HG03439 (cell line): Measurements from ENCODE around the gene RPL36A.

Experiments used
- ATAC-seq: cut with Tn5 transposase; IDR thresholded peaks from one replicate; pipeline ENCODE4 v1.9.1; 2021; ENCODE audit warnings: mild to moderate bottlenecking, moderate library complexity; ENCODE audit not compliant: unreplicated experiment

The RPL36A gene

DNA sequence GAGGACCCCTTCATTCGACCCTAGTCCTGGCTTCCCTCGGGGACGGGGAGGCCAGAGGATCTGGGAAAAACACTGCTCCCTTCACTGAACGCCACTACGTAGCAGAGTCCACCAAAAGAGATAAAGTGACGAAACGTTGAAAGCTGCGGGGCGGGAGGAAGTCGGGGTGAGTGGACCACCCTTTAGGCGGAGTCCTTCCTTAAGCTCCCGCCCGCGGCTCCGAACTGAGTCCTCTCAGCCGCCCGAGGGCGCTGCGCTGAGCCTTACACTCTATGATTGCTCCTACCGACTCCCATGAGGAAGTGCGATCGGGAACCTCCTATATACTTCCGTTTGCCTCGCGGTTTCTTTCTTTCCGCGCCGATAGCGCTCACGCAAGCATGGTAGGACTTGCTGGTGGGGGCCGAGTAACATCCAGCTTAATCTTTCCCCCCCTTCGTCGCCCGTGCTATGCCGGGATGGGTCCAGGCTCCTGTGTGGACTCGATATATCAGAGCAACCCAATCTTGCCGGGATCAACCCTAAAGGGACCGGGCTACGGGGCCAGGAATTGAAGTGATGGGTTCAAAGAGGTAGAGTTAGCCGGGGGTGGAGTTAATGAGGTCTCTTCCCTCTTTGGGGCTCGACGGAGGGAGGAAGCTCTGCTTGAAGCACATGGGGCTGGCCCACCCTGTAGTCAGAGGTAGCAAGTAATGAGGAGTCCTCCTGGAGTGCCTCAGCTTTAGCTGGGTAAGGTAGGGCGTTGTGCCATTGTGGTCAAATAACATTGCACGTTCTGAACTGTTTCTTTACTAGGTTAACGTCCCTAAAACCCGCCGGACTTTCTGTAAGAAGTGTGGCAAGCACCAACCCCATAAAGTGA is at the start of gene RPL36A:
TSS of gene RPL36A (plus strand) at position 348 of the 862 bp plus-strand sequence. CDS start at position 381, 33 bp downstream.
- ATAC-seq = peak; percentile 73

DNA sequence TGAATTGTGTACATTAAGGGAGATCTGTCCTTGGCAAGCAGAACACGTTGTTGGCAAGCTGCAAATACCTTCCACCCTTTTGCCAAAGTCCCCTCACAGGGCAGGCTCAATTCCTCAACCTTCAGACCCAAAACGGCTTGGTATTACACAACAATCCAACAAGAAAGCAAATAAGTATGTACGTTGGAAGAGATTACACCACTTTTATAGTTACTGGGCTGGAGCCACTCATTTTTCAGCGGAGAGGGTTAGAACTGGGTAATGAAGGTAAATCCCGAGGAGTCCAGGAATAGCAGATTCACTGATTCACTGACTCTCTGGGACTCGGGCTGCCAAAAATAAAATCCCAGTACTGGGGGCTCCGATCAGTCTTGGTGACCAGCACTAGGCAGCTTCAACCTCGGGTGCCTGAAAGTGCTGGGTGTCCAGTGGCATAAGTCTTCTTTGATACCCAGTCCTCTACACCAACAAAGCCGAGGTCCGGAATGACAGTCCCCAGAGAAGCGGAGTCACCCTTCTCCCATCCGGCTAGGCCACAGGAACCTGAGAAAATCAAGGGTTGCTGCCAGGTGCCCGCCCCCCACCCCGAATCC is 42.9 kb upstream of the RPL36A start:
- peak; percentile 13 for ATAC-seq

DNA sequence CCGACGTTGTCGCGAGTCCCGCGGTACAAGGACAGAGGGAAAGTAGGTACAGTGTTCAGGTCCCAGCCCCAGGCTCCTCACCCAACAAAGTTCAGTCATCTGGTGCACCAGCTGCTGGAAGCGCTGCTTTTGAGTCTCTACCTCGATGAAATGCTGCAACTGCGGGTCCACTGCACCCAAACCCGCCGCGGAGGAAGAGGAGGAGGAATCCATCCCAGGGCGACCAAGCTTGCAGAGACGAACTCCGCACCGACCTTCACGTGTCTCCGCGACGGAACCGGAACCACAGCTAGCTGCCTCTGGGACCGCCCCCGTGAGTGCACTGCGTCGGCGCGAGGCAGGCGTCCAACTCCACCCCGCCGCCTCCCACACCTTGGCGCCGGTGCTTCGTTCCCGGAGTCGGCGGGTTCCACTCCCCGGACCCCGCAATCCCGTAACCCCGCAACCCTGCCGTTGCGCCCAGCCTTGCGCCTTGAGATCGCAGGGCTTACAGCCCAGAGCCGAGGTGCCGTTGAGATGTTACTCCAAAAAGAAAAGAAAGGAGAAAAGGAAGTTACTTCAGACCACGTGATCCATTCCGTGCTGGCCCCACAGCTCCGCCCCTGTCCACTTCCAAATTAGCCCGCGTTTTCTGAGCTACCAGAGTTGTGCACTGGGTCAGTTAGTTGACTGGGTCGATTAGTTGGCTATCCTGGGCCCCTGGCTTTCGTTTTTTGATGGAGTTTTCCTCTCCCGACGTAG is 42.2 kb upstream of the RPL36A start, which contains the start of gene TIMM8A:
TSS of gene TIMM8A (minus strand) at position 291 of the 741 bp plus-strand sequence. CDS start at position 213, 78 bp downstream.
- peak; percentile 98 for ATAC-seq

DNA sequence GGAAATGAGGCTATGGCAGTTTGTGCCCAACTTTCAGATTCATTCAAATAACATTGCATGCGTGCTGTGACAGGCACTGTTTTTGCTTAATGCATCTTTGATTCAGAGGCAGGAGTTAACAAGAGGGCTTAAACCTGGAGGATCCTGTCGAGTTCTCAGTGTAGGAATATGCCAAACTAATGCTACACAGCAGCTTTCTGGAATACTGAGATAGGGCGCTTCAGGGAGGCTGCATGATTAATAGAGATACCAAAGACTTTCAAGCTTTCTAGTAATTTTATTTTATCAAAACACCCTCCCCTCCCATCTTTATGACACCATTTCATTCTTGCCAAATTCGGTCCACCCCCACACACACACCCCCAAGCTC is 41.6 kb upstream of the RPL36A start:
- no peak for ATAC-seq

DNA sequence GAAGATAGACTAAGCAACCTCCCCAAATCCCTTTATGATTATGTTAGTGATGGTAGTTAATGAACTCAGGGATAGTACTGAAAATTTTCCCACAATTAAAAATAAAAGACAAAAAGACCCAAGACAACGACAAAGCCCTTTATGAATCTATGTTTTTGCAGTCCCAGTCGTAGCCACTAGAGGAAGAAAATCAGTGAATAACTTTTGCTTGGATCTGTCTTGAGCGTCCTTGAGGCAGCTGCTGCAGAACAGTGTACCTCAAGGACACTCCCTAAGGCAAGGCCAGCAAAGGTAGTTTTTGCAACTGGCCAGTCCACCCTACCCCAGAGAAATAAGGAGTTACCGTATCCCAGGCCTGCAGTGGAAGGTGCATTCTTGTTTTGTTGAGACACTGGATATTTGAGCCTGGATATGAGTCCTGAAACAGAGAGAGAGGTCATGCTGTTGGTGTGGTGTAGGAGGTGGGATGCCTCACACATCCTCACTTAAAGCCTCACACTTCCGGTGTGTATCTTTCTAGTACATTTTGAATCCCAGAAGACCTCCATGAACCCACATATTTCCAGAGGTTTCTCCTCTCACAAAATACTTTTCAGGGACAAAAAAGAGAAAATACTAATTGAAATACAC is 33.5 kb upstream of the RPL36A start:
- ATAC-seq = no peak

DNA sequence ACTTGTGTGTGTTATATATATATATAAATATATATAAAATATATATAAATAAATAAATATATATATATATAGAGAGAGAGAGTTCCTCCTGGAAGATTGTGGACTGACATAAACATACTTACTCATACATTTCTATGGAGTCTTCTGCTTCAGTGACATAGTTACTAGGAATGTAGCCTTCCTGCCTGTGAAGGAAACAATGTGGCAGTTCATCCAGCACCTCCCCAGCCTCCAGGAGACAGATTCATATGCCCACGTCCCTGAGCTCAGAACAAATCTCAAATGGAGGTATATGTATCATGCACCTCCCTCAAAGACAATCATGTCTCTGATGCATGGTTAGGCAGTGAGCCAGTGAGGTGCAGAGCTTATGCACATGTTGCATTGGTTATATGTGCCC is 30.8 kb upstream of the RPL36A start:
- ATAC-seq = no peak

DNA sequence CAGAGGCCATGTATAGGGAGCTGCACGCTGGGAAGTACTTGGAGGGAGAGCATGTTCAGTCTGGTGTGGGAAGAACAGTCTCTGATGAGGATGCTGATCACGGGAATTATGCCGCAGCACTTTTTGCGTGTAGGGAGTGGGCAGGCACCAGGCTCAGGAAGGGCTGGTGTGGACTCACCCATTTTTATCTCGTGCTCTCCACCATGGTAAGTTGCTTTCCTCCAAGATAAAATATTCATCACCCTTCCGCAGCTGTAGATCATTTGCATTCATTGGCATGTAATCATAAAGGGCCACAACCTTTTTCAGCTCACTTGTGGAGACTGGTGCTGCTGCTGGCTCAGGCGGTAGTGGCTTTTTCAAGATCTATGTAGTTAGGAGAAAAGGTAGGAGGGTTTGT is 30.4 kb upstream of the RPL36A start:
- no peak for ATAC-seq

DNA sequence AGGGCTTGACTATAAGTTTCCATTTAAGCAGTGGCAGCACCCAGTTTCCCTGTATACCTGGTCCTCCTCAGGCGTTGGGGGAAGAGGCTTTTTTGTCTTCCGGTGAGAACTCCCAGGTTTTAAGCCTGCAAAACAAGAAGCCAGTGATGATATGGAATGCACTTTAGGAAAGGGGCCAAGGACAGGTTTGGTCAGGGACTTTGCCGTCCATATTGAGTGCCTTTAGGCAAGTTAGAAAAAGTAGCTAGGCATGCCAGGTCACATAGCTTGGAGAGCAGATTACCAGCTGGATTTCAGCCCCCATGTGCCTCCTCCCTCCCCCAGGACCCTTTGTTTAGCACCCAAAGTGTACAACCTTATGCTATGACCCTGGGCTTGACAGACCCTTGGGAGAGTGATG is 28.7 kb upstream of the RPL36A start:
- ATAC-seq = no peak

DNA sequence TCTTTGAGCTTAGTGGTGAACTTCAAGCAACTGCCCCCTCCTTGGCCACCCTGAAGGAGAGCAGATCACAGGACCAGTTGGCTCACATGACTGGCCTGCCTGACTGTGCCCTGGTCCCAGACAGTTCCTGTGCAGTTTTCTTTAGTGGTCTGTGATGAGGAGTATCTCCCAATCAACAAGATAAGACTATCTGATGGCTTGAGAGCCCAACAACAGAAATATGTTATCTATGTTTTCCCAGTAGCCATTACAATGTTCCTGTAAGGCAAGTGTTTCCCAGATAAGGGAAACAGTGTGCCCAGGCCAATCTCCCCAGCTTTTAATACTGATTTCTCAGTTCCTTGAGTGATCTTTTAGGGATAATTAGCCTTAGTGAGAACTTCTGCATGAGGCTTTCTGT is 28.1 kb upstream of the RPL36A start:
- no peak for ATAC-seq

DNA sequence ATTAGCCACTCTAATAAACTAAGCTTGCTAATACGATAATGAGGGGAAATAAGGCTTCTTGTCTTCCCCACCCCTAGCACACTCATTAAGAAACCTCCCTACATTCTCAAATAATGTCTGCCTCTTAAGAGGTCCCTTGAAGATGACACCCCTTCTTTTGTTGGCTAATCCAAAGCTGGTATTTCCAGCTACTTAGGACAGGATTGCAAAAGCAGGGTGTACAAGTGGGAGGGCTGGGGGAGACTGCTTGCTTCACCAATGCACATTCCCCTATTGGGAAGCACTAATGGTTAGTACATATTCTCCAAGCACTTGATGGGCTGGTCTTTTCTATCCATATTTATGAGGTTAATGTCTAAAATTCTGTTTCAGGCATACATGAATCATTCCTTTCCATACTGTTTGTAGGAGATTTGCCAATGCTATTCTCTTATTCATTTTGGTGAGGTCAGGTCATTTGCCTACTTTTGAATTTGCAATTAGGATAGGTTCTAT is 25.5 kb upstream of the RPL36A start:
- no peak for ATAC-seq

DNA sequence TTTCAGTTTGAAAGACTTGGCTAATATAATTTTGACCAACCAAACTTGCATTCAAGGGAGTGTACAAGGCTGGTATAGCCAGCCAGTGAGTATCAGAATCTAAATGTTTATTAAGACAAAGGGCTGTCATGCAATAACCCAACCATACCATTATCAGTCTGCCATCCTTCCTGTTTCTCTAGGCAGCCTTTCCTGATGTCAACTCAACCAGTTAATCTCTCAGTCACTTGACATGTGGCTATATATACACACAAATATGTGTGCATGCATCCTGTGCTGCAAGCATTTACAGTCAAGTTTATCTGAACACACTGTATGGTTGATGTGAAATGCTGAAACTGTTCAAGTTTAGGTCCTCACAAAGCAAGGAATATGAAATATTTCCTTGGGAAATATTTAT is 22.0 kb upstream of the RPL36A start:
- no peak for ATAC-seq

DNA sequence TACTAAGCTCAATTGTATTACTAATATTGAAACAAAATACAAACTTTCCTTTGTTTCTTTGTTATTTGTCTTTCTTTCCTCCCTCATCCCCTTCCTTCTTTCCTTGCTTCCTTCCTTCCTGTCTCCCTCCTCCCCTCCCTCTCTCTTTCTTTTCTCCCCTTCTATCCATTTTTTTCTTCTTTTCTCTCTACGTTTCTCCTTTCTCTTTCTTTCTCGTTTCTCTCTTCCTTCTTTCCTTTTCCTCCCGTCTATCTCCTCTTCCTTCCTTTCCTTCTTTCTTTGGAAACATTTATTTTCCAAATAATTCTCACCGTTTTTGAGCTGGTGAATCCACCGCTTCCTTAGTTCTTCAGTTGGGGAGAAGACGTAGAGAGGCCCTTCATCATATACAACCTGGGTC is 21.1 kb upstream of the RPL36A start:
- ATAC-seq = no peak

DNA sequence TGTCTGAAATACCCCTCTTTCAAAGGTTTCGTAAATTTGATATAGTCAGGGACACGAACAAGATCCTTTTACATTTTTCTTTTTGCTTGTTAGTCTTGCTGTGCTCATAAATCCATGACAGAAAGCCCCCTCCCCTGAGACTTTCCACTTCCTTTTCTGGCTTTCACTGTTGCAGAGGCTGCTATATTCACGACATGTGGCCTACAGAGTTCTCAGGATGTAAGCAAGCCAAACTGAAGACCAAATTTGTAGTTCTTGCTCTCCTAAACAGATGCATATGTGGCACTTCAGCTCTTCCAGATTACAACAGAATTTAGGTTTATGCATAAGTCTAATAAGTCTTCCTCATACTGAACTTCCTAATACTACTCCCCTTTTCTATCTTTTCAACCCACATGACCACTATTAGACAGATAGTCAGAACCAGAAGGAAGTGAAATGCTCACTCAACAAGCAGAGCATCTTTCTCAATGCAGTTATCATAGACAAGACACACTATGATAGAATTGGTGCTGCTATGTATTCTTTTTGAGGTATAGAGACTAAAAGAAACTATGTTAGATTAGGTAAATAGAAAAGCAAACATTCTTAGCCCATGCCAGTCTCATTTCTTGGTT is 19.8 kb upstream of the RPL36A start:
- no peak for ATAC-seq

DNA sequence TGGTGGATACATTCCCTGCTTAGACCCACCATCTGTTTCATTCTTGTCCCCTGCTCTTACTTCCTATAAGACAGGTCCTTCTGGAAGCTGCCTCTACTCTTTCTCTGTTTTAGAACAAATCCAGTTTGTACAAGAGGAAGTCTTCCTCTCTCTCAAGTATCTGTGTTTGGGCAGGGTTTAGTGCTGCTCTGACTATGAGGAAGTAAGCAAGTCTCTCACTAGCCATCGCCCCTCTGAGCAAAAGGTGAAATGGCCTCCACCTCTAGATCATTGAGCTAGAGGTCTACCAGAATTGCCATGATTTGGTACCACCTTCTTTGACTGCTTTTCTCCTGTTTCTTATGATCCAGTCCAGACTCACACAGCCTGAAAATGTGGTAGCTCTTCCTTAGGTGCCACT is 13.3 kb upstream of the RPL36A start:
- ATAC-seq = no peak

DNA sequence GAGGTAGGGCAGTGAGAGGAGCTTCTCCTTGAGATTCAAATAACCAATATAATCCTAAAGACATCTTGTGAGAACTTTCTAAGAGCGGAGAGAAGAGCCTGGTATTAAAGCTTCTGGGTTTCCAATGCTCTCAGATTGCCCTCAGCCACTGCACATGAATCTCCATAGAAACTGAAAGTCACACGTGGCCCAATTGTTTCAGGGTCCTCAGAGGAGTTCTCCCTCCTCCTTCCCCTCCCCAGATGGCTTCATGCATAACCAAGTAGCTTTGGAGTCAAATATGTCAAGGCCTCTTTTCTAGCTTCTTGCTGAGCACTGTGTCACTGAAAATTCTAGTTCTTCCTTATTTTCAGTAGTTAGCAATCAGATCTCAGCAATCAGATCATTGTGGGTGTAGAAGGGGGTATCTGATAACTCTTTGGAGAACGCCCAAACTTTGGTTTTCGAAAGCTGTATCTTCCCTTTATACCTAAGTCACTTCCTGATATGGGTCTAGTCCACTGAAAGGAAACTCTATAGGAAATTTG is 7.1 kb upstream of the RPL36A start:
- peak; percentile 70 for ATAC-seq

DNA sequence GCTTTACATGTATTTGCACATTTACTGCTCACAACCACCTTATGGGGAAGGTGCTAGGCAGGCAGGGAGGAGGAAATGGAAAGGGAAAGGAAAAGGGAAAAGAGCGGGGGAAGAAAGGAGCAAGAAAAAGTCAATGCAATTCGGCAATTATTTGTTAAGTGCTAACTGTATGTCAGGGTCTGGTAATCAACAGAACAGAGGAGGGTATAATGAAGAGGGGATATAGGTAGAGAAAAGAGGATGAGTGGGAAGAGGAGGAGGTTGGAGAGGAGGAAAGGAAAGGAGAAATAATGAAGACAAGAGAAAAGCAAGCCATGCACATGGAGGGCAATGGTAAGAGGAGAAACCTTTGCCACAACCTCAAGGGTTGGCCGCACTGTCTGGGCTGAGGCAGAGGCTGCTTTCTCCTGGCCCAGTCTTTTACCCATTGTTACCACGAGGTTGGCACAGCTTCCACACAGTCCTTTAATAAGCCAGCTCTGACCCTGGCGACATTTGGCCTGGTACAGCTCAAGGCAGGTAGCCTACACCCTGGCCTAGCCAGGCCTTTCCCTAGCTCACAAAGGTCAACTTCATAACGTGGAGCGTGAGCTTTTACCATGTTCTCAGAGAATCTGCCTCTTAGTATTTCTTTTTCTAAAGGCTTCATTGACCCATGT is 5.7 kb upstream of the RPL36A start:
- ATAC-seq = no peak

DNA sequence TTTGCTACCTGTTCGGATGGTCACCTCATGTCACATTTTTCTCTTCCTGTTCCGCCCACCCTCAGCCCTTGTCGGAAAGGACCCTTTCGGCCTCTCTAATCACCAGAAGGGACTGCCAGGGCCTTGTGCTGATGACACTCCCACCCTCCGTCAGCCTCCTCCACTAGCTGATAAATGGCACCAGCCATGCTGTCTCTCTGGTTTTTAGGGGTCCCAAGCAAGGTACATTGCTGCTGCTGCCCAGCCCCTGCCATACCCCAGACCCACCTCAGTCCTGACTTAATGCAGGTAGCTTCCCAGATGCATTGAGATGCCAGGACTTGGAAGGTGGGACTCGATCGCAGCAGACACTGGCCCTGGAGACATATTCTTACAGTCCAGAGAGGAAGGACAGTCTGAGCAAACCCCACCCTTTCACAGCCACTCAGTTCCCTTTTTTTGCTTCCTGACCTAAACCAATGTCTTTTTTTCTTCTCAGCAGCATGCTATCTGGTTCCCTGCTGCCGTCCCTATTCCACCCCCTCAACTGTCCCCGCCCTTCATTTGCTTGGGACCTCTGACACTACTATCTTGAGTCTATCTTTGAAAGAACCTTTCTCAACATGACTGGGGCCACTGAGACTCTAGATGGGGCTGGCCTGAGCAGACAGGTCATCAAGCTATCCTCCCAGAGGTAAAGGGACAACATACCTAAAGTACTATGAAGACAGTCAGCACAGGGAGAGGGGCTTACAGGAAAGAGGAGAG is 4.8 kb upstream of the RPL36A start, which contains the start of gene BTK:
TSS of gene BTK (minus strand) at position 397 of the 747 bp plus-strand sequence. CDS start 10,907 bp downstream, outside the sequence.
- ATAC-seq = peak; percentile 60

DNA sequence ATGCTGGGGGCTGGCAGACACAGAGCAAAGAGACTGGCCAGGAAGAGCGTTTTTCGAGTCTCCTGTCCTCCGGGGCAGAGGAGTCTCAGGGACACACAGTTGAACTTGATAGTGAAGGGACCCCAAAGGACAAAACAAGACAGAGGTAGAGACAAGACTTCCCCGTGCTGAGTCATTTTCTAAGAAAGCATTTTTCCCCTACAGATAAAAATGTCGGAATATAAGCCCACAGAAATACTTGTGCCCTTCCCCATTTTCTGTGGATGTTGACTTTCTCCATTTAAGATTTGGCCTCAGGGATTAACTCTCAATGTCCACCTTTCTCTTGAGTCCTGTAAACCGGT is 4.3 kb upstream of the RPL36A start:
- ATAC-seq = no peak

DNA sequence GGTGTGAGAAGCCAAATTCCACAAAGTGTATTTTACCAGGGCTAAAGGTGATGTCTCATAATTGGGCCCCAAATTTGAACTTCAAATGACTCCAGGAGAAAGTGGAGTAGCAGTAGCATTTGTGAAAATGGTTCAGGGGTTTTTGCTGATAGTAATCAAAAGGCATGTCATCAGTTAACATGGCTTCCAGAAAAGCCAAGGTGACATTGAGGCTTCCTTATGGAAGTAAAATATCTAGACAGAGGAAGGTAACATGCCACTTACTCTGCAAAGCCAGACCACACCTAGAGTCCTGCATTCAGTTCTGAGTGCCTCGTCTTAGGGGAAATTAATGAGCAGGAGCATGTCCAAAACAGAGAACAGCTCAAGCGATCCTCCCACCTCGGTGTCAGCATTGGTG is 2.2 kb upstream of the RPL36A start:
- ATAC-seq = no peak
